Gastrocnemius medialis (tissue), 4 donors: ENCODE results near the gene TPM3.

ENCODE experiments used
- CTCF ChIP-seq, 5 experiments: fragments of 450-650 bp in 3 of 5; fragments of 200-600 bp in 2 of 5; sonication (generic) in 2 of 5; IDR thresholded peaks in 4 of 5; conservative IDR thresholded peaks in 1 of 5; 1 replicate in 4 of 5; 2 replicates in 1 of 5; pipeline ENCODE4 v1.5.1; 2016 to 2019; ENCODE audit warnings: antibody characterized with exemption in 5 of 5, mild to moderate bottlenecking in 3 of 5, moderate library complexity in 3 of 5
- POLR2A ChIP-seq, 2 donors: fragments of 450-650 bp; IDR thresholded peaks; one replicate each; pipeline ENCODE4 v1.6.1; 2017; ENCODE audit warnings: antibody characterized with exemption in 2 of 2, mild to moderate bottlenecking in 2 of 2, moderate library complexity in 2 of 2

- no peak for TF ChIP-seq POLR2A (IDR thresholded peaks at IDR 0.05)
- no peak for TF ChIP-seq CTCF (IDR thresholded peaks at IDR 0.05 in 4 of 5, conservative IDR thresholded peaks at IDR 0.05 in 1 of 5)
Observed at GRCh38 chr1:154176337-154176736, 15.6 kb downstream of the TPM3 start.
